SKM-1 treated with dmso at 0.1 percent for 144 hours (cell line): ENCODE results near the gene CFAP53.
"Not testable (repeated sequence)": the region's sequence is repeated elsewhere in the genome, so short reads cannot be mapped to it uniquely, and the experiment has no call there.

ENCODE experiments used
- DNase-seq: peaks from one replicate; lab custom pipeline; 2025; ENCODE audit not compliant: unreplicated experiment; lab: John Stamatoyannopoulos, UW

CFAP53 gene

DNA sequence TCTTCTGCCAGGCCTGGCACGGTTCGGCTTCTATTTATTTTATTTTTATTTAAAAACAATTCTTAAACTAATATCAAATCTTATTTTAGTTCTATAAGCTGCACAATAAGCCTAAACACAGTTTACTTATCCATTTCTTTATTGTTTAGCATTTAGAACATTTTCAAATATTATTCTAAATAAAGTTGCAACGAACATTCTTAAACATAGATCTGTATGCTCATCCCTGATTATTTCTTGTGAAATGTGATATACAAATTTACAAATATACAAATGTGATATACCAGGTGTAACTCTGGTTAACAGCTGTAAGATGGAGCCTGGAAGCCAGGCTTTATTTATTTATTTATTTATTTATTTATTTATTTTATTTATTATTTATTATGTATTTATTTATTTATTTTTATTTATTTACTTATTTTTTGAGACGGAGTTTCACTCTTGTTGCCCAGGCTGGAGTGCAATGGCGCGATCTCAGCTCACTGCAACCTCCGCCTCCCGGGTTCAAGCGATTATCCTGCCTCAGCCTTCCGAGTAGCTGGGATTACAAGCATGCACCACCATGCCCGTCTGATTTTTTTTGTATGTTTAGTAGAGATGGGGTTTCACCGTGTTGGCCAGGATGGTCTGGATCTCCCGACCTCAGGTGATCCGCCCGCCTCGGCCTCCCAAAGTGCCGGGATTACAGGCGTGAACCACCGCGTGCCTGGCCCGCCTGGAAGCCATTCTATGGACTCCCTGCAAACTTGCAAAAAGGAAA, 22.2 kb upstream of the CFAP53 start:
- not testable (repeated sequence) for DNase-seq

DNA sequence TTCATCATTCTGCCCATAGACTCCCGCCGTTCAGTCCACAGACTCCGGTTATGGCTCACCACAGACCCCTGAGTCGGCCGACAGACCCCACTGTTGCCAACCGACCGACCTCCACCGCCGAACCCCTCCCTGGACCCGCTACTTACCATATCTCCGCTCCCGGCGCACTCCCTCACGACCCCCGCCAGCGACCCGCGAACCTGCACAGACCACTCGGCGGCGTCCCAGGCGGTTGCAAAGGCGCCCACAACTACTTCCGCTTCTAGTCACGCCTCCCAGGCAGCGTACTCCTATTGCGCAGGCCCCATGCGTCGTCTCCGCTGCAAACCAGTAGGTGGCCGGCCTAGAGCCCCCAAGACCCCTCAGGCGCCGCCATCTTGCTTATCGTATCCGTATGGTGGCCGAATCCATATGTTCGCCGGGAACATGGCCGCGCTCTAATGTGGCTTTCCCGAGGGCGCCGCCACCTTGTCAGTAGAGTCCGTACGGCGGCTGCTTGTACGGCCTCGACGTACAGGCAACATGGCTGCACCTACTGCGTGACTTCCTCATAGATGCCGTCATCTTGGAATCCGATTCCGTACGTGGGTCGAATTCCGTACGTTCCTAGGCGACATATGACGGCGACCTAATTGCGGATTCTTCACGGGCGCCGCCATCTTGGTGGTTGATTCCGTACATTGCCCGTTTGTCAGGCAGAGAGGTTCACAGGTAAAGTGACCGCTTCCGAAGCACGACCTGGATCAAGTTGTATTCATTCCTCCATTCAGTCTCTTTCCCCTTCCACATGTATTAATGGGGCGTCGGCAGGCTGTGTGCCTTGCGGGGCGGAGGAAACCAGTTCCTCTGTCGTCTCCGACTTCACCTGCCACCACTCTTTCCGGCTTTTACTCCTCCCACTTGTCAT, 21.4 kb upstream of the CFAP53 start, which contains the start of gene CXXC1:
TSS of gene CXXC1 (minus strand) at position 252 of the 907 bp plus-strand sequence. CDS start at position 149, 103 bp downstream.
- peak; percentile 100 for DNase-seq

DNA sequence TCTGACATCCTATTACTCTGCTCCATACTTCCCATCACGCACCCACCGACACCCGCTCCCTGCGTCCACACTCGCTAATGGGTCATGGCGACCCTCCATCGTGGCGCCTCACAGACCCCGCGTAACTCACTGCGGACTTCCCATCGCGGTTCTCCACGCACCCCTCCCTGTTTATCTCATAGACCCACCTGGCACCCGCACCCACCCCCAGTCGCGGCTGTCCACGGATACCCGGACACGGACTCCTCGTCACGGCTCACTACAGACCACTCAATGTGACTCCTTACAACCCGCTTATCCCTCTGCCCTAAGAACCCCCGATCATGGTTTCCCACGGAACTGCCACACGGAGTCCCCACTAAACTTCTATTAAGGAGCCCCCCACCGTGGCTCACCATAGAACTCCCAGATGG, 20.7 kb upstream of the CFAP53 start:
- DNase-seq = no peak

DNA sequence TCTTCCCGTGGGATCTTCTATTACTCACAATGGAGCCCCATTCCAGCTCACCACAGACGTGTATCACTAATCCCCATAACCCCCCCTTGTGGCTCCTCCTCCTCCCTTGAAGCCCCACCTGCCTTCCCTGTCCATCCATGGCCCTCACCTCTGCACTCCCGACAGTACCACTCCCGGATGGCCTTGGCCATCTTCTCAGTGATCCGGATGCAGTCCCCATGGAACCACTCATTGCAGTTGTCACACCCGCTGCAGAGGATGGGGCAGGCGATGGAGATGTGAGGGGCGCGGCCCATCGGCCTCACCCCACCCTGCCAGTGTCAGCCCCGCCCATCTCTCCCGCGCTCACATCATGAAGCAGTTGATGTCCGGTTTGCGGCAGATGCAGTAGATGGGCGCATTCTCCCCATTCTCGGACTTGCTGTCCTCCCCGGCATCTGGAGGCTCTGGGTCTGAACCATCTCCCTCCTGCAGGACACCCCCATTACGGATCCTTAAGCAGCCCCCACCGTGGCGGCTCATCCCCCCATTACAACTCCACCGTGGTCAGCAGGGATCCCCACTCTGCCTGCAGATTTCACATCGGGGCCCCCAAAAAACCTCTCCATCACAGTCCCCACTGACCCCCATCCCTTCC, 20.2 kb upstream of the CFAP53 start:
- DNase-seq = no peak

DNA sequence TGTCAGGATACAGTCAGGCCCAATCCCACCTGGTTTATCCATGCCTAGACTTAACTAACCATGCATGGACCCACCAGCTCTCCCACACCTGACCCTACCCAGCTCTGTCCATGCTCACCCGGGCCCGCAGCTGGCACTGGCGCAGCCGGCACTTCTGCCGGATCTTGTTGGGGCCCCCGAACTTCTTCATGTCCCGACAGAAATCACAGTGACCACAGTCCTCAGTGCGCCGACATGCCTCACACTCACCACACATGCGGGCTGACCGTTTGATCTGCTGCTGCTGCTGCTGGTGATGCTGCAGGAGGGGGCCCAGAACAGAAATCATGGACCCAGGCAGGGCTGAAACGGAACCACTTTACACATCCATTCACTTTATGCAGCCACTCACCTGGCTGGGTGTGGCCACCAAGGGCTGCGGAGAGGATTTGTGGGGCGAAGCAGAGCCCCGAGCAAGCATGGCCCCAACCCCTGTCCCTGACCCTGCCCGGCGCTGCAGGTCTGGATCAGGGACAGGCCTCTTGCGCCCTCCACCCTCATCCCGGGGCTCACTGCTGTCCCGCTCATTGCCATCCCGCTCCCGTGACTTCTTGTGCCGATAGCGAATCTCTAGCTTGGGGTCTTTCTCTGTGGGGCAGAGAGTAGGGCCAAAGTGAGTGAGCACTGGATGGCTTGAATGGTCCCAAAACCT, 19.5 kb upstream of the CFAP53 start:
- DNase-seq = no peak

DNA sequence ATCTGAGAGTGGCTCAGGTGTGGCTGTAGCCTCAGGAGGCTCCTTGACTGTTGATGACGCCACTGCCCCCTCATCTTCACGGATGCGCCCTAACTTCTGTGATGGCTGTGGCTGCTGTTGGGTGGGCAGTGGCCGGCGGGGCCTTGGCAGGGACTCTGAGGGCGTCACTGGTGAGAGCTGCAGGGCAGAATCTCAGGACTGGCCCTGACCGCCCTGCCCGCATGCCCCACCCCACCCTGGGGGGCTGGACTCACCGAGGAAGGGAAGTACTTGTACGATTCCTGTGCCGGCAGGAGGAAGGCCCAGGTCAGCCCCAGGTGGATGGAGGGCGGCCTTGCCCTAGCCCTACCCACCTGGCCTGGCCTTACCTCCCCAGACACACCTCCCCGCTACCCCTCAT, 18.8 kb upstream of the CFAP53 start:
- no peak for DNase-seq

DNA sequence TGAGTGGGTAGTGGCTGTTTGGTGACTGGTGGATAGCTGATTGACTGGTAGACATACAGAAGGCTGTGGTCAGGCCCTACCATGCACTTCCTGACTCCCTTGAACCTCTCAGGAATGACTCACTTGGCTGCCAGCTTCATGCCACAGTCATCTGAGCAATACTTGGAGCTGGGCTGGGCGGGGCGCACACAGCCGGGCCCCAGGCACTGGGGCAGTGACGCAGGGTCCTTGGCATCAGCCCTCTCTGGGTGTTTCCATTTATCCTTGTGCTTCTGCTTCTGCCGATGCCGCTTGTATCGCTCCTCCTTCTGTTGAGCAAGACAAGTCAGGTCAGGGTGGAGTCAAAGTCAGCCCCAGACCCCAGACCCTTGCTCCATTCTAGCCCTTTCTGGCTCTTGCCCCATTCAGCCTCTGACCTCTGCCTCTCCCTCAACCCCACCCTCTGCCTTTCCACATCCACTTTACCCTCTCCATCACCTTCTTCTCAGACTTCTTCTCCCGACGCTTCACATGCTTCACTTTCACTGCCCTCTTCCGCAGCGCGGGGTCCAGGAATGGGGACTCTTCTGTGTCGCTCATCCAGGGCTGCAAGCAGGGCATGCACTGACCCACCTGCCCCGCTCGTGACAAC, 18.1 kb upstream of the CFAP53 start:
- no peak for DNase-seq

DNA sequence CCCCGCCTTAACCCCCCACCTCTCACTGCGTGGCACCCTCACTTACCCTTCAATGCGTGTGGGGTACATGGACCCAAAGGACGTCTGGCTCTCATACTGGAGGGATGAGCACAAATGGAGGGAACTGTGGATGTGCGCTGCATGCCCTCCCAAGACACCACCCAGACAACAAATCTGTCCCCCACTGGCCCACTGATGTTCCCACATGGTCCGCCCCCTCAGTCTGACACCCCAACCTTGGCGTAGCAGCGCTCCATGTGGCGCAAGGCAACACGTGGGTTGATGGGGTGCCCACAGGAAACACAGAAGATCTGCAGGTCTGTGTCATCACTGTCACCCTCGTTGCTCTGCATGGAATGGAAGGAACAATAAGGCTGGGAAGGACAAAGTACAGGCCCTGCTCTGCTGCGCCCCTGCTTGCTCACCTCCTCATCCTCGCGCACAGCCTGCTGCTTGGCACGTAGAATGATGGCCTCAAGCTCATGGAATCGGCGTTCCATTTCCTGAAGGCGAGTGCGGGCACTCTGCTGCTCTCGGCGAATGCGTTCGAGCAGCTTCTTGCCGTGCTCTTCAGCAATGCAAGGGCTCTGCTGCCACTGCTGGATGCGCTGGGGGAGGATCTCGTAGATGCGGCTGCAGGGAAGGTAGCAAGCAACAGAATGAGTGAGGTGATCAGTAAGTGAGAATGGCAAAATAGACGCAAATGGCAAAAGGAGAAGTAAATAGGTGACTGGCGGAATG, 17.3 kb upstream of the CFAP53 start:
- no peak for DNase-seq

DNA sequence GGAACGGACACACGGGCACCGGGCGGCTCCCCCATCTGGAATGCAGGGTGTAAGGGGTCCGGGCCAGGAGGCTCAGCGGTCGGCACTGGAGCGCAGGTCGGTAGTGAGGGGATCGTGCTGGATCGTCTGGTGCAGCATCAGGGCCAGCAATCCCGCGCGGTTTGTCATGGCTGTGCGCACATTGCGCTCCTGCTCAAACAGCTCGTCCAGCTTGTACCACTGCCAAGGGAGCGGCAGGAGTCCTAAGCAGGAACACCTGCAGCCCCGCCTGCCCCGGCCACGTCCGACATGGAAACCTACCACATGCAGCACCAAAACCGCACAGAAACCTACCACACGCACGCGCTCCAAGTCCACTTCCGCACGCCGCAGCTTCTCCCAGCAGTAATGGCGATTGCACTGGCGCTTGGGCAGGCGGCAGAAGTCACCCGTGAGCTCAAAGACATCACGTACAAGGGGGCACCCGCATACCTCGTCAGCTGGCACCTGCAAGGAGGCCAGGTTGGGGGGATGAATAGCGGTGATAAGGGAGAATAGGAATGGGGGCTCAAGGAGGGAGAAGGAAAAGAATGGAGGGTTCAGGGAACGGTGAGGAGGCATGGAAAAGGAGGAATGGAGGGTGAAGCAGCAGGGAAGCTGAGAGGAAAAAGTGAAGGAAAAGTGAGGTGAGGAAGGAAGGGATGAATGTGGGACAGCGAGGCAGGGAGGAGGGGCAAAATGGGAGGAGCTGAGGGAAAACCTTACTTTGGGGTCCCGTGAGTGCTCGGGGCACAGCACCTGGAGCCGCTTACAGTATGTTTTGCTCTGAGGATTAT, 16.4 kb upstream of the CFAP53 start:
- DNase-seq = no peak

DNA sequence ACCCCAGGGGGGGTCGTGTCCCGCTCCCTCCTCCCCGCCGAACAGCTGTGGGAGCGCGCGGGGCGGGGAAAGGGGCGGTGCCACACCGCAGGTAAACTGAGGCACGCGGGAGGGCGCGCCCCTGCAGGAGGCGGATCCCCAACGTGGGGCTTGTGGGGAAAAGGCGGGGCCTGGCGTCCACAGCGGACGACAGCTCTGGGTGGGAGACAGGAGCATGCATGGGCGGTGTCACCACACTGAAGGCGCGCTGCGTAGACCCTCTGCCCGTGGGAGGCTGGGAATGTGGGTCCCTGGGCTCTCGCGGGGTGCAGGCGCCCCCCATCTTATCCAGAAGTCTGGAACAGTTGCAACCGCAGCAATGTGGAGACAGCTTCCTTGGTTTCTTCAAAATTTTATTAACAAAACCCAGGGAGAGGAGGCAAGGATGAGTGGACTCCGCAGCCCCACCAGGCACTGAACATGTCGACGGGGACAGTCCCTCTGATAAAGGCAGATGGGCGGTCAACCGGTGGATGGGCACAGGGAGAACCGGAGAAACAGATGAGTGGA, 15.8 kb upstream of the CFAP53 start:
- no peak for DNase-seq

DNA sequence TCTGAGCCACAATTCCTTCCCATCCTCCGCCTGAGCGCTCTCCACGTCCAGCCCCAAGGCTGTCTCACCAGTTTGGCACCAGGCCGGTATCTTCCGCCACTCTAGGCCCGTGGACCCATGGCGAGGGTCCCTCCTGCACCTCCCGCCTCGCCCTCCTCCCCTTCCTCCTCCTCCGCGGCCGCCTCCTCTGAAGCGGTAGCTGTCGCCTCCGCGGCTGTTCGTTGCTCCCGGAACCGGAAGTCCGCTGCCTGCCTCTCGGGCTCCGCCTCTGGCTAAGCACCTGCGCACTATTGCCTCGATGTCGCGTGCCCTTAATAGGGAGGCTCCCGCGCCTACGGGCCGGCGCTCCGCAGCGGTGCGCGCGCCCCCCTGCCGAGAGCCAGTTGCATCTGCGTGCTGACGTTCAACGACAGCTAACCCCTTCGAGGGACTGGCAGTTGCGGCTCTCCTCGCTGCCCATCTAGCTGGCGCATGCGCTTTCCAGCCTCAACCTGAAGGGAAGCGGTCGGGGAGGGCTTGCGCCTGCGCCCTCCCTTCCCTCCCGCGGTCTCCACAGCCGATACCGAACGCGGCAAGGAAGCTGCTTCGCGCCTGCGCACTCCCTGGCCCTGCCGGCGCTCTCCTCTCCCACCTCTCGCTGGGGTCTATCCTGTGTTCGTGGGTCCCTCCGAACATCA, 15.1 kb upstream of the CFAP53 start, which contains the start of gene MBD1:
TSS of gene MBD1 (minus strand) at position 229 of the 677 bp plus-strand sequence. CDS start 1,531 bp downstream, outside the sequence.
- peak; percentile 96 for DNase-seq

DNA sequence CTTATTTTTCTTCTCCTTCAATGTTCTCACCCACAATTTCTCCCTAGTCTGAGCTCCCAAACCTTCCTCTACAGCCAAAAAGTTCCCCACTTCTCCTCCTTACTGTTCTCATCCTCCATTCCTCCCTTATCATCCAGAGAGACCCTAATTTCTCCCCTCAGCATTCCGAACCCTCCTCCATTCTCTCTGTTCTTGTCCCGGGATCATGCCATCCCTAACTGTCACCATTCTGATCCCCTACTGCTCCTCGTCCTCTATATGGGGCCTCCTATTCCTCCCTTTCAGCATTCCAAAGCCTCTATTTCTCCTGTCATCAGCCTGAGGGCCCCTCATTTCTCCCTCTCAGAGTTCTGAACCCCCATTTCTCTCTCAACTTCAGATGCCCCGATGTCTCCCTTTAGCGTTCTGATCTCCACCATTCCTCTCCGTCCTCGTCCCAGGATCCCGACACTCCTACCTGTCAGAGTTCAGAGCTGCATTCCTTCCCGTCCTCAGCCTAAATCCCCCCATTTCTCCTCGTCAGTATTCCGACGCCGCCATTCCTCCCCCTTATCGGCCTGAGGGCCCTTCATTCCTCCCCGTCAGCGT, 14.5 kb upstream of the CFAP53 start:
- DNase-seq = no peak

DNA sequence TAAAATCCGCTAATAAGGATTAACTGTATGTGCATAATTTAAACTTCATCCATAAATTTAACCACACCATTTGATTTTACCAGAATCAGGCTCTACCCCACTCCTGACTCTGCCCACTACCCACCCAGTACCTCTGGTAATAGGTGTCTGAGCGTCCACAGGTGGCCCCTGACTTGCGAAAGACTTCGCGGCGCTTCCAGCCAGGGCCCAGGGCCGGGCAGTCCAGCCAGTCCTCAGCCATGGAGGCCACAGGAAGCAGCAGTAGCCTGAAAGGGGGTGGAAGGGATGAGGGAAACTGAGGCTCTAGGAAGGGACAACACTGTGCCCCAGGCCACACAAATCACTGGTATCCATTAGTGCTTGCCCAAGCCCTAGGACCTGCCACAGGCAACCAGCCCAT, 13.5 kb upstream of the CFAP53 start:
- no peak for DNase-seq

DNA sequence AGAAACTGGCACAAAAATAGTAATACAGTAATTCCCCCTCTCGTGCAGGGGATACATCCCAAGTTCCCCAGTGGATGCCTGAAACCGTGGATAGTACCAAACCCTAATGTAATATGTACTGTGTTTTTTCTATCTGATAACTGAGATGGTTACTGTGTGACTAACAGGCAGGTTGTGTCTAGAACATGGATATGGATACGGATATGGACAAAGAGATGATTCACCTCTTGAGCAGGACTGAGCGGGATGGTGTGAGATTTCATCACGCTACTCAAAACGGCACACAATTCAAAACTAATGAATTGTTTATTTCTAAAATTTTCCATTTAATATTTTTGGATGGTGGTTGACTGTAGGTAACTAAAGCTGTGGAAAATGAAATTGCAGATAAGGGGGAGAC, 11.6 kb upstream of the CFAP53 start:
- DNase-seq = no peak

DNA sequence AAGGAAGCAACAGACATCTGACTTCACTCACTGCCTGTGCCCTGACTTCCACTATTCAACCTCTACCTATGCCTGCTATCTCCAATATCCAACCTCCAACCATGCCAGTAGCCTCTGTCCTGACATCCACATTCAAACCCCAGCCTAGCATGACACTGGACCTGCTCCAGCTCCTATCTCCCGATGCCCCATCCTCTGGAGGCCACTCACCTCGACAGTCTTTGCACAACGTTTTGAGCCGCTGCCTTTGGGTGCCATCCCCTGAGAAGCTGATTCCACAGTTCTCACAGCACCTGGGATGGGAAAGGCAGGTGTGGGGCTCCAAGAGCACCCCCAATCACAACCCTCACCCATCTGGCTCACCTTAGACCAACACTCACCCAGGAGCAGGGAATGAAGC, 10.2 kb upstream of the CFAP53 start:
- no peak for DNase-seq

DNA sequence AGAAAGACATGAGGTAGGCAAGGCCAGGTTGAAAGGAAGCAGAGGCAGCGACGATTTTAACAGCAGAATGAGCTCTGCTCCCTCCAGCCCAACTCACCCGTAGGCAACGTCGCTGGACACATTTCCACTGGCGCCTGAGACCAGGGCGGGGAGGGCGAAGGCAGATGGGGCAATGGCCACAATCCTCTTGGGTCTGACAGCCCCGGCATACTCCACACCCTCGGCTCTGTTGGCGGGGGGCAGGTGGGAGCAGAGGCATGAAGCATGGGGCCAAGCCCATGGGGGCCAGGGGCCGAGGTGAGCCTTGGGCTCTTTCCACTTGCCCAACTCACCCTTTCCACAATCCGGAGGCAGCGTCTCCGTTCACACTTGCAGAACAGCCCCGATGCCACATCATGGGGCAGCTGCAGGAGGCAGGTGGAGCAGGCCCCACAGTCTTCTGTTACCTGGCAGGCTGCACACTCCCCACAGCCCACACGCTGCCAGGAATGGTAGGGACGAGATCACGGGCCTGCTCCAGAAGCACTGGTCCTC, 9.3 kb upstream of the CFAP53 start:
- DNase-seq = no peak

DNA sequence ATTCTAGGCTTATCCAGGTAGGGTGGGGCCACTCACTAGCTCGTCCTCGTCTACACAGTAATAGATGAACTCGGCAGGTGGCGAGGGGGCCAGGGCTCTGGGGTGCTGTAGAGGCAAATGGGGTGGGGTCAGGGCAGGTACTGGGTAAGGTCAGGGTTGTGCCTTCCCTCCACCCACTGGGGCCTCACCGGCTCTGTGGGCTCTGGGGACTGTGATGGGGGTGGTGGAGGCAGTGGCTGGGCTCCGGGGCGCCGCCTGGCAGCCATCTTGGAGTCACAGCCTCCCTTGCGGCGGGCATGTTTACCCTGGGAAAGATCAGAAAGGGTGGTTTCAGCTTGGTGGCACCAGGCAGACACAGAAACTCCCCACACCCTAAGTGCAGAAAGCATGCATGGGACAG, 8.6 kb upstream of the CFAP53 start:
- DNase-seq = no peak
